Measurements from ENCODE around the gene ITFG1.

ITFG1 gene

DNA sequence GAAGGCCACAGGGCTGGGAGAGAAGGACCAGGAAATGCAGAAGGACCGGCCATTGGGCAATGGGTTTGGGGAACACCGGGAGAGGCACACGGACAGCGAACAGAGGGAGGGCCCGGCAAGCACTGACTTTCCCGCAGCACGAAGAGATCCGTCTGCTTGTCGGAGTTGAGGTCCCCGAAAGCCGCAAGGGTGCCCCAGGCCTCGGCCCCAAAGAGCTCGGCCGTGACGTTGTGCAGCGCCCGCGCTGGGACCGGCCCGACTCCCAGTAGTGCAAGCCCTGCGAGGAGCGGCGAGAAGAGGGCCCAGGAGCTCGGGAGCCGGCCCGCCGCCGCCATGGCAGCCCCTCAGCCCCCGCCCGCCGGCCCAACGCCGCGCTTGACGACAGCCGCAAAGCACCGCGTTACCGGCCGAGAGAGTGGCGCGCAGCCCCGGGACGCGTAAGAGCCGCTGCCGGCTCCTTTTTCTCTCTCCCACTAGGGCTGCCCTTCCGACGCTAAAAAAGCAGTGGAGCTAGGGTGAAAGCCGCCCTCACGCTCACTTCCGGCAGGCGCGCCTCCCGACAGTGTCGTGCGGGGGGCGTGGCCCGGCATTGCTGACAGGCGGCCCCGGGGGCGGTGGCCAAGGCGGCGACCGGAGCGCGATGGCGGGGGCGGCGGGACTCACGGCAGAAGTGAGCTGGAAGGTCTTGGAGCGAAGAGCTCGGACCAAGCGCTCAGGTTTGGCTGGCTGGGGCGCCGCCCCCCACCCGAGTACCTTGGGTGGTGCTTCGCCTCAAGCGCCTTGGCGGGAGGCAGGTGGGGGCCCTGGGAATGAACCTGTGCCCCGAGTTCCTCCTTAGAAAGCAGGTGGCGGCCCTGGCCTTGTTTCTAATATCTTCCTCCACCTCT is at the start of gene ITFG1, which contains the start of gene PHKB:
TSS of gene ITFG1 (minus strand) at position 353 of the 887 bp plus-strand sequence. CDS start at position 335, 18 bp downstream.
TSS of gene PHKB (plus strand) at position 621 of the 887 bp plus-strand sequence. CDS start at position 641, 20 bp downstream.
- DNase-seq: peak; percentile 96

DNA sequence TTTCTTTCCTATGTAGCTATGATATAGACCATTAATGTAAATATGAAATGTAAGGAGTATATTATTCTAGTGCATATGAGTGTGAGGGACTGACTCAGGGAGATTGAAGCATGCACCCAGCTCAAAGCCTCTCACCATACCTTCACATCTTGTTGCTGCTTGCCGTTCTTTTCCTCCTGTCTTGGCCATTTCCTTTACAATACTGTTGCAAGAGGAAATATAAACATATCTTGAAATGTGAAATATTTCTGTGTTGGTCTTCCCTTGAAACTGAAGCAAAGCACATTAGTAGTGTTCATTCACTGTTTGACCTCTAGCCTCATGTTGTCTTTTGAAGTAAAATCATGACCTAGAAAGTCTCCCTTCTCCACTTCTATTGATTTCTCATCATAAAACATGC is 46.8 kb upstream of the ITFG1 start:
- peak; percentile 6 for DNase-seq

DNA sequence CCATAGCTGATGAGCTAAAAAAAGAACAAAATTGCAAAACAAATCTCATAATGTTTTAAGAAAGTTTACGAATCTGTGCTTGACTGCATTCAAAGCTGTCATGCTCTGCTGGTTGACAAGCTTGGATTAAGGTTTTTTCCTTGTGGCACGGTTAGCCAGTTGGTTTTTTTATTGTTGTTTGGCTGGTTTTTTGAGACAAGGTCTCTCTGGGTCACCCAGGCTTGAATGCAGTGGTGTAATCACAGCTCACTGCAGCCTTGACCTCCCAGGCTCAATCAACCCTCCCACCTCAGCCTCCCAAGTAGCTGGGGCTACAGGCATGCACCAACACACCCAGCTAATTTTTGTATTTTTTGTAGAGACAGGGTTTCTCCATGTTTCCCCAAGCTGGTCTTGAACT is 45.9 kb upstream of the ITFG1 start:
- no peak for DNase-seq

DNA sequence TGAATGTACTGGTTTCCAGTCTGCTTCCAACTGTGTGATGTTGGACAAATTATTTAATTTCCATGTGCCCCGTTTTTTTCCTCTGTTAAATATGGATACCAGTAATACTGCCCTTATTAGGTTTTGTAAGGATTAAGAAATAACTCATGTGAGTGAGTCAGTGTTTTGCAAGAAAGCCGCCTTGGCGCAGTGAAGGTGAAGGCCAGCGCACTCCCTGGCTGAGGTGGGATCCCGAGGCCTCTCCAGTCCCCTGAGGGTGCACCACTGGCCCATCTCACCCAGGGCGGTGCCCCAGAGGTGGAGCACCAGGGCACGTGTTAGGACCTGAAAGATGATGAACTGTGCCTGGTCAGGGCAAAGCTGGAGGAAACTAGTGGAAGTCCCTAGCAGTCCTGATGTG is 43.7 kb upstream of the ITFG1 start:
- no peak for DNase-seq

DNA sequence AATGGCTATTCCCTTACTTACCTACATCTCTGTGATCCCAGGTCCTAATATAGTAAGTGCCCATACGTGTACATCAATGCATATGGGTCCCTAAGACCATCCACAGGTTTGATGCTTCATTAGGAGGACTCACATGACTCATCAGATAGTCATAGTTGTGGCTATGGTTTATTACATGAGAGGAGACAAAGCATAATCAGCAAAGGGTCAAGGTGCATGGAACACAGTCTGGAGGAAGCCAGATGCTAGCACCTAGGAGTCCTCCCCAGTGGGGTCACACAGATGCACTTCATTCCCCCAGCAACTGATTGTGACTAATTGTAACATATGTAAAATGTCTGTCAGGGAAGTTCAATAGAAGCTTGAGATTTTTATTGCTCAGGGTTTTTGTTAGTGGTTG is 43.1 kb upstream of the ITFG1 start:
- DNase-seq: no peak

DNA sequence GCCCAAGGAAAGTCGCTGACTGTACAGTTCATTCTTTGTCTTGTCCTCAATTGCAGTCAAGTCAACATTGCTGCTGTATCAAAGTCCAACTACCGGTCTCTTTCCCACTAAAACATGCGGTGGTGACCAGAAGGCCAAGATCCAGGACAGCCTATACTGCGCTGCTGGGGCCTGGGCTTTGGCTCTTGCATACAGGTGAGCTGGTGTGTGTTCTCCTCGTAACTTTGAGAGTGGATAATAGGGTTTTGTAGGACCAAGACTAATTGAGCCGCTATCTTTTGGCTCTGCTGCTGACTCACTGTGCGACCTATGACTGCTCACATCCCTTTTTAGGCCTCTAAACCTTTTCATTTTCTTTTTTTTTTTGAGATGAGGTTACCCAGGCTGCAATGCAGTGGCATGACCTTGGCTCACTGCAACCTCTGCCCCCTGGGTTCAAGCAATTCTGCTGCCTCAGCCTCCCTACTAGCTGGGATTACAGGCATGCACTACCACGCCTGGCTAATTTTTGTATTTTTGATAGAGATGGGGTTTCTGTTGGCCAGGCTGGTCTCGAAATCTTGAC is 38.9 kb upstream of the ITFG1 start:
- DNase-seq: no peak

DNA sequence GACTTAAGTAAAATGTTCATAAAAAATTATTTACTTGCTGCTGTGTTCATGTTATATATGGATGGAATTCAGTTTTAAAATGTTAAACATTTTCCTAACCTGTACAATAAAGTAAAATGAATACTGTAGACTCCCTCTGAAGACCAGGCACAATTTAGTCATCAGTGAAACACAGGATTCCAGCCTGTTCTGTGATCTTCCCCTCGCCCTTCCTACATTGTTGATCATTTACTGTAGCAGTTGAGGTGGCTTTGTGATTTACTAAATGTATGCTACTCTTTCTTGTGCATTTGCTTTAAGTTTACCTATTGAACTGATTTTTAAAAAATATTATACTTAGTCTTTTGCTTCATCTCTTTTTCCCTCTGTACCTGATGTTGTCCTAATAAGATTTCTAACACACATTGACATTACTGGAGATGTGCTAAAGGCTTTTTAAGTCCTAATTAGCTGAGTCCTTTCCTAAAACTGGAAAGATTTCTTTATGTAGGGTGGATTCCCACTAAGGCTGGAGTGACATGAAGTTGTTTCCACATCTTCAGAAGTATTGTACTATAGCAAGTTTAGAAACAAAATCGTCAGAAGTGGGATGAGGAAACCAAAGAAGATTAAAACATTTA is 38.3 kb upstream of the ITFG1 start:
- DNase-seq: no peak

DNA sequence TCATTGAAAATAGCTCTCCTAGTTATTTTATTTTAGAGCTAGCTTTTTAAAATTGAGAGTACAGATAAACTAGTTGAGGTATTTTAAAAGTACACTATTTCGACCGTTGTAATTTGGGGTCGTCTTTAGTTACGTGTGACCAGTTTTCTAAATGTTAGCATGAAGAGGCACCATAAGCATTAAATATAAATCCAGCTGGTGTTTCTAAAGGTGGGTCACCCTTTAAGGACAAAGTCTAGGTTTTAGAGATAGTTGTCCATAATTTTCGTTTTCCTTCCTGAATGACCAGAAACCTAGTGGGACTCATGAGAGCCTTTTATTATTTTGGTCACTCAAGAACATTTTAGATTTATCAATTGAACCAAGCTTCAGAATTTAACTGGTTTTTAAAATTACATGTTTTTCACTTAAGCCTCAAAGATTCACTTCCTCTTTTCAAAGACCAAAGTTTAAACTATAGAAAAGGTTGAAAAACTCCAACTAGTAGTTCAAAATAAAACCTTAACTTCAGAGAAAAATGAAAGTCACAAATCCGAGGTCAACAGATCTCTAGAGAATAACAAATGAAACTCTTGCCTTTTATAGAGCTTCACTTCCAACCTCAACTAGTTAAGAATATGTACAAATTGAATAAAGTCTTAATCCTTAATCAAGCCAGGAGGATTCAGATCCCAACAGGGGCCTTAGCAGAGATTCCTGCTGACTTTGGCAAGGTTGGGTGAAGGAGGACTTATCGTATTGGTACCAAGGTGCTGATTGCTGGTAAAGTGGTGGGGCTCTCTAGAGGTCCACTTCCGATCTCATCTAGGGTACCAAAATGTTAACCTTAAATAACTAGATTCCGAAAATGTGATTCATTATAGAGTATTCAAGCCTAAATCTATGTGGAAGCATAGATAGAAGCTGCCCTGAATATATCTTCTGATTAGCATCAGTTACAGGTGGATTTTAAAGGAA is 32.8 kb upstream of the ITFG1 start:
- no peak for DNase-seq

DNA sequence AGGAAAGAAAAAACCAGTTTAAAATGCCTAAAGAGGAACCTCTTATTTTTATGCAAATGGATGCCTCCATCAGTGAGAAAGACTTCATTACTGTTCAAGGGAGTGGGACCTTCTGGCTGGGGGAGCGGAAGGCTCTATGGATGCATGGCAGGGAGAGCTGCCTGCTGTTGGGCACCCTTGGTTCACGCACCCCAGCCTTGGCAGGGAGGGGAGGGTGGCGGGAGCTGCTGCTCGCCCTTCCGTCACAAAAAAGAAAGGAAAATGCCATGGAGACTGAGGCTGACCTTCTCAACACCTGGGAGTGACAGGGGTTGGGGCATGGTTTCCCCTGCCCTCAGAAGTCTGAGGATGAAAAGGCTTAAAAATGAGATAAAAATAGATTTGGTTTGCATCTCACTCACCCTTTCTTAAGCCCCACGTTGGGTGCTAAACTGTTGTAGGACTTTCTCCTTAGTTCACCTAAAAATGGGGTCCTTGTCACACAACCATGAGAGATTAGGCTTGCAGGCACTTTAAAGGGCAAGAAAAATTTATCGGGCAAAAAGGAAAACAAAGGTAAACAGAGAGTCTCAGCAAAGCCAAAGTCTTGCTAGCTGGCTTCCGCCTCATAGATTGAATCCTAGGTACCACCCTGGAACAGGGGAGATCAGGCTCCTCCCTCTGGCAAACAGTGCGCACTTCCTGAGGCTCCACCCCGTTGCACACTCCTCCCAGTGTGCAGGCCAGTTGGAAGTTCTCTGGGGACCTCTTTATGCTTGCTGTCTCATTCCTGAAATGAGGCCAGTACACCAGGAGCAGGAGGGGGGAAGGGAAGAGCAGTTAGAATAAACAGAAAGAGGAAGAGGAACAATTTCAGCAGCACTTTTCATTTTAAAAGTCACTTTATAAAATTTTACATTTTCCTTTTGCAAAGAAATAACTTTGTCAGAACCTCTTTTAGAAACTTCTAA is 31.8 kb upstream of the ITFG1 start:
- DNase-seq: no peak

DNA sequence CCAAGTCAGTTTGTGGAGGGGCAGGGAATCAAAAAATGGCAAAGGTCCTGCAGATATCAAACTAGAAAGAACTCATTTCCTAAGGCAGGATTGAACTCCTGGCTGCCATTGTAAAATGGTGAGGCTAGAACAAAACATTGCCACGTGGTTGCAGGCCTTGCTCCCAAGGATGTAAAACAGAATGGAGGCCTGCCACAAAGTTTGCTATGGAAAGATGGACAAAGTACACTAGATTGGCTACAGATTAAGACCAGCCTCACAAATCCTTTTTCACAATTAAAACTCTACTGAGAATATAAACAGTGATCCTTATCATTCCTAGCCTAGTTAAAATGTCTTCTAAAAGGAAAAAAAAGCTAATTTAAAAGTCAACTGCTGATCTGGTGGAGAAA is 31.2 kb upstream of the ITFG1 start:
- no peak for DNase-seq

DNA sequence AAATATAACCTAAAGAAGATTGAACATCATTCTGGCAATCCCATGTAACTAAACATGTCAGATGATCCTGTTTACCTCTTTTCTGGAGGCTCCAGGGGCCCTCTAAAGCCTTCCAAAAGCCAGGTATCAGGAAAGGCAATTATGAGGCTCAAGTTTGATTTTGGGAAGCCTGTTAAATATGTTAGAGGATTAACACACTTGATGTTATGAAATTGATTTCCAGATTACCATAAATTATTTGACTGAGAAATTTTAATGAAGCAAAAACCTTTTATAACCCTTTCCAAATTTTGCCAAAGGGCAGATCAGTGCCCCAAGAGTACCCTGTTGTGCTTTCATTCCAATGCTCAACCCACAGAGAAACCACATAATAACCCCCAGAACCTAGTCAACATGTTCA is 29.6 kb upstream of the ITFG1 start:
- DNase-seq: no peak

DNA sequence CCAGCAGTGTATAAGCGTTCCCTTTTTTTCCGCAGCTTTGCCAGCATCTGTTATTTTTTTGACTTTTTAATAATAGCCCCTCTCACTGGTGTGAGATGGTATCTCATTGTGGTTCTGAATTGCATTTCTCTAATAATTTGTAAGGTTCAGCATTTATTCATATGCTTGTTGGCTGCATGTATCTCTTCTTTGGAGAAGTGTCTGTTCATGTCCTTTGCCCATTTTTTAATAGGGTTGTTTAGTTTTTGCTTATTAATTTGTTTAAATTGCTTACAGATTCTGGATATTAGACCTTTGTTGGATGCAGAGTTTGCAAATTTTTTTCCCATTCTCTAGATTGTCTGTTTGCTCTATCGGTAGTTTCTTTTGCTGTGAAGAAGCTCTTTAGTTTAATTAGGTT is 27.2 kb upstream of the ITFG1 start:
- no peak for DNase-seq

DNA sequence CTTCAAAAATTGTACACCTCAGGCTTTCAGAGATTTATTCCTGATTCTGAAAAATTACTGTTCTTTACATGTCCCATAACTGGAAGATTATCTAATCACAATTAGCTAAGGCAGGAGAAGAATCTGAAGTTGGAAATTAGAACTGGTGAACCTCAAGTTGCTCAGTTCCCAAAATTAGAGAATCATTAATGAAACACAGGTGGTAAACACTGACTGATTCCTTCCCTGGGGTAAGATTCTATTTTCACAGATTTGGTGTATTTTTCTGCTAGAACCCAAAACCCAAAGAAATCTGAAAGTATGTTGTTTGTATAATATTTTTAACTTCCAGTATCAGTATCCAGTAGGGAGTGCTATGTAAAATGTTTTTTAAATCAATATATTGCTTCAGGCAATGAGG is 26.0 kb upstream of the ITFG1 start:
- no peak for DNase-seq

DNA sequence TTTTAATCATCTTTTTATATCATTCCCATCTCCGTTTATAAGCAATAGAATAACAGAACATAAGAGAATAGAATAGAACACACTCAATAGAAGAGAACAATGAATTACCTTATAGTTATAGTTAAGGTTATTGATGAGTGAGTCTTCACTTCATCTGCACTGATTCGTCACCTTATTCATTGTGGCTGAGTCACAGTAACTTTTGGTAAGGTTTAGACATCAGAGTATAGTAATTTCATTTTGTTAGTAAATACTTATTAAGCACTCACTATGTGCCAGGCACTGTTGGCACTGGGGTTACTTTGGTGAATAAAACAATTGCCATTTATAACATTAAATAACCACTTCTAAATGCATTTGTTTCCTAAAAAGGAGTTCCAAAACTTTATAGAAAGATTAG is 22.8 kb upstream of the ITFG1 start:
- no peak for DNase-seq

DNA sequence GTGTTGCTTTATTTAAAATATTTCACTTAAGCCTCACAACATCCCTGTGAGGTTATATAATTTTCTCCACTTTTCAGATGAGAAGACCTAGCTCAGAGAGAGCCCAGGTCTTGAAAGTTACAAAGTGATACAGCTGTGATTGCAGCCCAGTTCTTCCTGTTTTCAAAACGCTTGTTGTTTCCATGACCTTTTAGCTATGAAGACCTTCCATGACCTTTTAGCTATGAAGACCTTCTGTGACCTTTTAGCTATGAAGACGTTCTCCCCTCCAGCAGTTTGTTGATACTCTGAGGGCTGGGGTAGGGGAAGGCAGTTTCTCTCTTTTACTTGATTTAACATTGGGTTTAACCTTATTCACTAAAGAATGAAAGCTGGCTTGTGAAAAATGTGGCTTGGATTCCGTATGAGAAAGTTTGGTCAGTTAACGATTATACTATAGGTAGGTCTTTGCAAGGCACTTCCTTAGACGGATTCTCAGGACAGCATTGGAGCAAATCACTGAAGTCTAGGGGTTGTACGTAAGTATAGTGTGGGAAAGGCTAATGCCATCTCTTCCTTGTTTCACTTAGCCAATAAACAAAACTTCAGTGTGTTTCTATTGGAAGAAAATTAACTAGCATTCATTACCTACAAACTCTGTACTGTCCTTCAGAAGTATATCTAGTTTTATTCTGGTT is 21.0 kb upstream of the ITFG1 start:
- no peak for DNase-seq

DNA sequence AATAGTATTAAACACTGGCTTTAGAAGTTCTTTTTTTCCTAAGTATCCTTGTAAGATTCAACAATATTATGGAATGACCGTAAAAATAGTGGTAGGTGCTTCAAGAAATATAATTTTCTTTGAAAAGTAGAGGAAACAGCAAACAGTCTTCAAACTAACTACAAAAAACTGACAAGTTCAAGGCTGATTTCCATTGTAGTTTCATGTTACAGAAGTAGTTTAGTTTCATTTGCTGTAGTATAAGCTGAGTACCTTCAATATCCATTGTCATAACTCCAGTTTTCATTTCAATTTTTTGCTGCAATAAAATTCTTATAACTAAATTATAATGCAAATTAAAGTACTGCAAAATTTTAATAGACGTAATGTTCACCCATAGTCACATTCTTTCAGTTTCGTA is 19.5 kb upstream of the ITFG1 start:
- no peak for DNase-seq

DNA sequence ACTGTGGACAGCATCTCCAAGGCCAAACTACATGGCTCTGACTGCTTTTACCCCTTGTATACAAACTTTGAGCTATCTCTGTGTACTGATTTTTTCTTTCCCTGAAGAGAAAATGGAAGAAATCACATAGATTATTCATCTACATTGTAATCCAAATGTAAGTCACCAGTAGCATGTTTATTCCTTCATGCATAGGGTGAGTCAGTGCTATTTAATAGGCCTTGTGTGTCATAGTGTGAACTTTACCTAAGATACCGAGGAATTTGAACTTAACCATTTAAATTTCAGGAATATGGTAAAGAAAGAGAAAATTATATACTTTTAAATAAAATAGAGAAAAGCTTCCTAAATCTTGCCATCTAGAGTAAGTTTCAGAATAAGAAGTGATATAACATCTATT is 16.8 kb upstream of the ITFG1 start:
- DNase-seq: no peak

DNA sequence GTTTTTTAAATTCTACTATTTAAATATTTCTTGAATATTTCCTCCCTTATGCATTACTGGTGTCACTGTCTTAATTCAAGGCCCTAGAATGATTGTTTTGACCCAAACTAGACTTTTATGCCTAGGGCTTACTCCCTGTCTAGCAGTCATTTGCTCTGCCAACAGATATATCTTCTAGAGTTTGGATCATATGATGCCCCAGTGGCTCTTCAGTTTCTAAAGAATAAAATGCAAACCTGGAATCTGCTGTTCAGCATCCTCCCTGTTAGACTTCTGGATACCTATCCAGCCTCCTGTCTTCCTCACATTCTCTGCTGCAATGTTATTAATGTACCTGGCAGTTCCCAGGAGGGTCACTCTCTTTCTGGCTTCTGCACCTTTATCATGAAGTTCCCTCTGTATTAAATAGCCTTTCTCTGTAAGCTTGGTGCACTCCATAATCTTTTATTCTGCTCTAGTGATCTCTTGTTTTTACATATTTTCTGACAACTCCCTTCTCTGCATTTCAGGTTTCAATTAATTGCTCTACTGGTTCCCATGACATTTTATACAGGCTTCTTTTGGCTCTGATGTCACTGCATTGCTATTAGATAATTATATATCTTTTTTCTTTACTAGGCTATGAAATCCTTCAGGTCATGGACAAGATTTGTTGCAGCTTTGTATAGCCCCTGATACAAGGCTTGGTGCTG is 15.9 kb upstream of the ITFG1 start:
- DNase-seq: peak; percentile 8

DNA sequence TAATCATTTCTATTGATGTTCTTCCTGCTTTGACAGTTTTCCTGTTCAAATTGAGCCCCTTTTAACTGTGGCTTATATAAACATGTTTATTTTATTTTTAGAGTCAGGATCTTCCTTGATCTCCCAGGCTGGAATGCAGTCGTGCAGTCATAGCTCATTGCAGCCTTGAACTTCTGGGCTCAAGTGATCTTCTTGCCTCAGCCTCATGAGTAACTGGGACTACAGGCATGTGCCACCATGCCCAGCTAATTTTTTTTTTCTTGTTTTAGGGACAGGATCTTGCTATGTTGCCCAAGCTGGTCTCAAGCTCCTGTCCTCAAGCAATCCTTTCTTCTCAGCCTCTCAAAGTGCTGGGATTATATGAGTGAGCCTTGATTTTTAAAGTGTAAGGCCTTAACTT is 14.9 kb upstream of the ITFG1 start:
- DNase-seq: no peak

DNA sequence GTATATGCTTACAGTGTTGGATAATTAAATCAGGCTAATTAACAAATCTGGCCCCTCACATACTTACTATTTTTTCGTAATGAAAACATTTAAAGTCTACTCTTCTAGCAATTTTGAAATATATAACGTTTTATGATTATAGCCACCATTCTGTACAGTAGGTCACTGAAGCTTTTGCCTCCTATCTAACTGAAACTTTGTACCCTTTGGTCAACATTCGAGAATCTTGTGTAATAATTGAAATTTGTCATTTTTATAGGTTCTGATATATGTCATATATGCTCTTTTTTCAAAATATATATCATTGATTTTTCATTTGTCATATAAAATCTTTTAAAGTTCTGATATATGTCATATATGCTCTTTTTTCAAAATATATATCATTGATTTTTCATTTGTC is 12.9 kb upstream of the ITFG1 start:
- no peak for DNase-seq

All from eye (tissue), 1 donor.